NB4 (cell line): ENCODE data around the gene AMFR.

Experiments used
- DNase-seq: peaks from one replicate; pipeline ENCODE4 v3.0.0; 2010; ENCODE audit warnings: low read depth
- H3K4me3 ChIP-seq: one replicate; pipeline ENCODE4 v1.5.1; 2011; ENCODE audit warnings: mild to moderate bottlenecking, low read depth, low read length, moderate library complexity
- MYC ChIP-seq: IDR thresholded peaks from 2 replicates; pipeline ENCODE4 v1.6.1; 2011; ENCODE audit warnings: low read depth, low read length
- POLR2A ChIP-seq: IDR thresholded peaks from 2 replicates; pipeline ENCODE4 v1.6.1; 2011; ENCODE audit warnings: mild to moderate bottlenecking; ENCODE audit not compliant: insufficient read length; ENCODE audit errors: extremely low read depth
- TF ChIP-seq, protein P1 (sequence below): IDR thresholded peaks from one replicate; pipeline ENCODE4 v1.5.1; 2012; ENCODE audit warnings: low read depth, low read length
- TF ChIP-seq, protein P2 (sequence below): IDR thresholded peaks from 2 replicates; pipeline ENCODE4 v1.6.1; 2011; ENCODE audit warnings: low read depth, low read length

AMFR gene

GRCh38 chr16:56425439-56425832, at the start of gene AMFR:
Gene AMFR (minus strand): TSS chr16:56425545. CDS start chr16:56425327, 218 bp downstream.
- peak; percentile 89 for DNase-seq
- H3K4me3 ChIP-seq, result peak within 1 kb of the TSS; percentile 77
- TF ChIP-seq POLR2A (no peak), MYC (0 out of 2 replicates have a peak, but pooled peaks have one; percentile 7)
- TF ChIP-seq, protein P1, sequence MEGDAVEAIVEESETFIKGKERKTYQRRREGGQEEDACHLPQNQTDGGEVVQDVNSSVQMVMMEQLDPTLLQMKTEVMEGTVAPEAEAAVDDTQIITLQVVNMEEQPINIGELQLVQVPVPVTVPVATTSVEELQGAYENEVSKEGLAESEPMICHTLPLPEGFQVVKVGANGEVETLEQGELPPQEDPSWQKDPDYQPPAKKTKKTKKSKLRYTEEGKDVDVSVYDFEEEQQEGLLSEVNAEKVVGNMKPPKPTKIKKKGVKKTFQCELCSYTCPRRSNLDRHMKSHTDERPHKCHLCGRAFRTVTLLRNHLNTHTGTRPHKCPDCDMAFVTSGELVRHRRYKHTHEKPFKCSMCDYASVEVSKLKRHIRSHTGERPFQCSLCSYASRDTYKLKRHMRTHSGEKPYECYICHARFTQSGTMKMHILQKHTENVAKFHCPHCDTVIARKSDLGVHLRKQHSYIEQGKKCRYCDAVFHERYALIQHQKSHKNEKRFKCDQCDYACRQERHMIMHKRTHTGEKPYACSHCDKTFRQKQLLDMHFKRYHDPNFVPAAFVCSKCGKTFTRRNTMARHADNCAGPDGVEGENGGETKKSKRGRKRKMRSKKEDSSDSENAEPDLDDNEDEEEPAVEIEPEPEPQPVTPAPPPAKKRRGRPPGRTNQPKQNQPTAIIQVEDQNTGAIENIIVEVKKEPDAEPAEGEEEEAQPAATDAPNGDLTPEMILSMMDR, result peak; percentile 23

DNA sequence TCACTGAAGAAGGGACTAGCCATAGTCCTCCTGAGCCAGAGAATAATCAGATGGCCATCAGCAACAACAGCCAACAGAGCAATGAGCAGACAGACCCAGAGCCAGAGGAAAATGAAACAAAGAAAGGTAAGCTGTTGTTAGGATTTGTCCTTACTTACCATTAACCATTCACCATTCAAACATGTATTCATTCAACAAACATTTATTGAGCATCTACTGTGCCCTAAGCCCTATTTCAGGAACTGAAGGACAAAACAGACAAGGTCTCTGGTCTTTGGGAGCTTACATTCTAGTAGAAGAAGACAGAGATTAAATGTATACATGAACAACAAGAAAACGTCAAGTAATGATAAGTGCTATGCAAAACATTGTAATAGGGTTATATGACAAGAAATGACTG, 45.3 kb upstream of the AMFR start:
- TF ChIP-seq, protein P1, result no peak
- TF ChIP-seq MYC (no peak), POLR2A (no peak)
- TF ChIP-seq, protein P2, sequence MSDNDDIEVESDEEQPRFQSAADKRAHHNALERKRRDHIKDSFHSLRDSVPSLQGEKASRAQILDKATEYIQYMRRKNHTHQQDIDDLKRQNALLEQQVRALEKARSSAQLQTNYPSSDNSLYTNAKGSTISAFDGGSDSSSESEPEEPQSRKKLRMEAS, result no peak
- no peak overlapping the region for H3K4me3 ChIP-seq
- DNase-seq, result no peak

GRCh38 chr16:56470232-56470631, 44.9 kb upstream of the AMFR start:
- no peak for DNase-seq
- TF ChIP-seq POLR2A (no peak), MYC (no peak)
- TF ChIP-seq, protein P2, result no peak
- TF ChIP-seq, protein P1, result no peak
- no peak overlapping the region for H3K4me3 ChIP-seq

GRCh38 chr16:56469748-56470147, 44.4 kb upstream of the AMFR start:
- TF ChIP-seq MYC (no peak), POLR2A (no peak)
- TF ChIP-seq, protein P2, result no peak
- TF ChIP-seq, protein P1, result no peak
- H3K4me3 ChIP-seq, result no peak overlapping the region
- DNase-seq, result no peak

- H3K4me3 ChIP-seq, result no peak overlapping the region
- no peak for DNase-seq
- TF ChIP-seq, protein P1, result no peak
- TF ChIP-seq POLR2A (no peak), MYC (no peak)
- TF ChIP-seq, protein P2, result no peak
Measured at GRCh38 chr16:56468800-56469199, 43.5 kb upstream of the AMFR start.

GRCh38 chr16:56466344-56466743, 41.0 kb upstream of the AMFR start:
- no peak overlapping the region for H3K4me3 ChIP-seq
- TF ChIP-seq POLR2A, result no peak
- DNase-seq, result no peak

DNA sequence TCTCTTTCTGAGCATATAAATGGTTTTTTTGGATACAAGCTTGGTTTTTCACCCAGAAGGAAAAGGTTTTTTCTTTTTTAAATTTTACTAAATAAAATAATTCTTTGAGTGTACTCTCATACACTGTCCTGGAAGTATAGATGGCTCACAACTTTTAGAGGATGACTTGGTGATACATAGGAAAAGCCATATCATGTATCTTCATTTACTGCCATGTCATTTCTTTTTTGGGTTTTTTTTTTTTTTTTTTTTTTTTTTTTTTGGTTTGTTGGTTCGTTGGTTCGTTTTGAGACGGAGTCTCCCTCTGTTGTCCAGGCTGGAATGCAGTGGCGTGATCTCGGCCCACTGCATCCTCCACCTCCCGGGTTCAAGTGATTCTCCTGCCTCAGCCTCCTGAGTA, 37.8 kb upstream of the AMFR start:
- no peak for TF ChIP-seq POLR2A
- TF ChIP-seq, protein P1, result no peak
- TF ChIP-seq, protein P2, result no peak
- TF ChIP-seq MYC, result no peak
- H3K4me3 ChIP-seq, result no peak overlapping the region
- no peak for DNase-seq
